ENCODE measurements around the gene MB. TPM values are rescaled to one million over a fixed set of nuclear protein-coding genes. Genes with fewer than 3 reads are reported as not detected.
A peak's percentile ranks its signal among the peaks of the same experiment; 100 is the strongest.

The MB gene
- total and polyA plus RNA-seq, 12 donors = 0.35 to 32.8 (median 2.0) TPM

DNA sequence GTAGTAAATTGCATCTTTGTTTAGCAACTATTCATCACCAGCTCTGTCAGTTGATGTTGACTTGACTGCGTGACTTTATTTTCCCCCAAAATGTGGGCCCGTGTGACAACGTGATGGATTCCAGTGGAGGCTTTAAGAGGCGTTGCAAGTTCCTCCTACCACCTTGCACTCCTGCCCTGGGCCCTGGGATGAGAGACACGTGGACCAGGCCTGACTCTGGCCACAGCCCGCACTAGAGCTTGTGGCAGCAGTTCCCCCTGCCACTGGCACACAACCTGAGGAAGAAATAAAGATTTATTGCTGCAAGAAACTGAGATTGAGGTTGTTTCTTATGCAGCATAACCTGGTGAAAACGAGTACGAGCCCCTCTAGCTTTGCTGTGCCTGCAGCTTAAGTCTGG, 44.6 kb downstream of the MB start:
- no peak overlapping the region for H3K4me3 ChIP-seq
- WGBS, 4 donors = 77 to 83% (median 82%) methylated on average over 6 to 8 of the region's 8 CpGs
- H3K36me3 ChIP-seq (replicated peaks in 1 of 2) = no peaks in the 10 kb centered on the region
- no peaks in the 10 kb centered on the region for H3K27me3 ChIP-seq
- no peak overlapping the region for H3K27ac ChIP-seq
- intact Hi-C loops (cut with DNase I) = no loop called here
- H3K4me1 ChIP-seq (replicated peaks in 1 of 2) = no peaks in the 10 kb centered on the region
- TF ChIP-seq, protein P1, sequence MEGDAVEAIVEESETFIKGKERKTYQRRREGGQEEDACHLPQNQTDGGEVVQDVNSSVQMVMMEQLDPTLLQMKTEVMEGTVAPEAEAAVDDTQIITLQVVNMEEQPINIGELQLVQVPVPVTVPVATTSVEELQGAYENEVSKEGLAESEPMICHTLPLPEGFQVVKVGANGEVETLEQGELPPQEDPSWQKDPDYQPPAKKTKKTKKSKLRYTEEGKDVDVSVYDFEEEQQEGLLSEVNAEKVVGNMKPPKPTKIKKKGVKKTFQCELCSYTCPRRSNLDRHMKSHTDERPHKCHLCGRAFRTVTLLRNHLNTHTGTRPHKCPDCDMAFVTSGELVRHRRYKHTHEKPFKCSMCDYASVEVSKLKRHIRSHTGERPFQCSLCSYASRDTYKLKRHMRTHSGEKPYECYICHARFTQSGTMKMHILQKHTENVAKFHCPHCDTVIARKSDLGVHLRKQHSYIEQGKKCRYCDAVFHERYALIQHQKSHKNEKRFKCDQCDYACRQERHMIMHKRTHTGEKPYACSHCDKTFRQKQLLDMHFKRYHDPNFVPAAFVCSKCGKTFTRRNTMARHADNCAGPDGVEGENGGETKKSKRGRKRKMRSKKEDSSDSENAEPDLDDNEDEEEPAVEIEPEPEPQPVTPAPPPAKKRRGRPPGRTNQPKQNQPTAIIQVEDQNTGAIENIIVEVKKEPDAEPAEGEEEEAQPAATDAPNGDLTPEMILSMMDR (IDR thresholded peaks at IDR 0.05) = no peak
- TF ChIP-seq POLR2A (IDR thresholded peaks at IDR 0.05) = no peak
- H3K9me3 ChIP-seq (replicated peaks in 1 of 3) = no peaks in the 10 kb centered on the region
- DNase-seq = no peak

DNA sequence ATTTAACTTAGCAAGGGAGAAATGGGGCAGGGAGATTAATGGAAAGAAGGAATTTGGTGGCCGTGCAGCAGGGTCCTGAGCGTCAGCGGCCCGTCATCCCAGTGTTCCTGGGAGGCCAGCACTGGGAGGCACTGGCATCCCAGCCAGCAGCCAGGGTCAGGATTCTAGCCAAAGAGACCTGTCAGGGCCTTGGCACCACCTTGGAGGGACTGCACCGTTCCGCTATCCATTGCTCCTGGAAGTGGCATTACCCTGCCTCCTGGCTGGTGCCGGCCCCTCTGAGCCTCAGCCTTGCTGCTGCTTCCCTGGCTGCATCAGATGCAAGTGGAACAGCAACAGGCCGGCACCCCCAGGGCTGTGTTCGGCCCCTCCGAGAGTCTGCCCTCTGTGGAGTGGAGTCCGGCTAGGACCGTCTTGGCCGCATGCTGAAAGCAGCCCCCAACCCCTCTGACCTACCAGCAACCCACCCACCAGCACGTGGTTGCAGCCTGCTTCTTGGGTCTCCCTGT, 46.4 kb downstream of the MB start:
- Histone ChIP-seq H3K4me3 (no peak overlapping the region), H3K27ac (no peak overlapping the region), H3K27me3 (no peaks in the 10 kb centered on the region), H3K36me3 (replicated peaks in 1 of 2) (no peaks in the 10 kb centered on the region), H3K4me1 (replicated peaks in 1 of 2) (no peaks in the 10 kb centered on the region), H3K9me3 (replicated peaks in 1 of 3) (no peaks in the 10 kb centered on the region)
- intact Hi-C loops (cut with DNase I) = no loop called here
- WGBS, 4 donors = 81 to 93% (median 88%) methylated on average over 4 to 14 of the region's 14 CpGs
- TF ChIP-seq POLR2A (IDR thresholded peaks at IDR 0.05) = no peak
- TF ChIP-seq, protein P1 (IDR thresholded peaks at IDR 0.05) = no peak
- no peak for DNase-seq

DNA sequence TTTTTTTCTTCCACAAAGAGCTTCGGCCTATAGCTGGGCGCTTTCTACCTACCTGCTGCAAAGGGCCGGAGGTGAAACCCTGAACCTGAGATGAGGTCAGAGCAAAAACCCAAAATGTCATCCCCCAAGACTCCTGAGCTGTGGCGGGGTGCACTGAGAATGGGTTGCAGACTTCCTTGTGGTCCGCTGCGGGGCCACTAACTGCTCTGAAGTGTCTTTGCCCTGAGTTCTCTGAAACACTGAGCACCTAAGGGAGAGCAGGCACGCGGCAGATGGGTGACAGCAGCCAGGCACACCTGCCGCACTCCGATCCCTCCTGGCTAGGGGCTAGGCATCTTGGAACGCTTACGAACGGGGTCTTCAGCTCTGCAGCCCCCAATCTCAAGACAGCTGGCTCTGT, 47.2 kb downstream of the MB start:
- Histone ChIP-seq H3K36me3 (replicated peaks in 1 of 2) (no peaks in the 10 kb centered on the region), H3K4me1 (replicated peaks in 1 of 2) (no peaks in the 10 kb centered on the region)
- WGBS, 4 donors = 85 to 93% (median 92%) methylated on average over 8 to 13 of the region's 13 CpGs

DNA sequence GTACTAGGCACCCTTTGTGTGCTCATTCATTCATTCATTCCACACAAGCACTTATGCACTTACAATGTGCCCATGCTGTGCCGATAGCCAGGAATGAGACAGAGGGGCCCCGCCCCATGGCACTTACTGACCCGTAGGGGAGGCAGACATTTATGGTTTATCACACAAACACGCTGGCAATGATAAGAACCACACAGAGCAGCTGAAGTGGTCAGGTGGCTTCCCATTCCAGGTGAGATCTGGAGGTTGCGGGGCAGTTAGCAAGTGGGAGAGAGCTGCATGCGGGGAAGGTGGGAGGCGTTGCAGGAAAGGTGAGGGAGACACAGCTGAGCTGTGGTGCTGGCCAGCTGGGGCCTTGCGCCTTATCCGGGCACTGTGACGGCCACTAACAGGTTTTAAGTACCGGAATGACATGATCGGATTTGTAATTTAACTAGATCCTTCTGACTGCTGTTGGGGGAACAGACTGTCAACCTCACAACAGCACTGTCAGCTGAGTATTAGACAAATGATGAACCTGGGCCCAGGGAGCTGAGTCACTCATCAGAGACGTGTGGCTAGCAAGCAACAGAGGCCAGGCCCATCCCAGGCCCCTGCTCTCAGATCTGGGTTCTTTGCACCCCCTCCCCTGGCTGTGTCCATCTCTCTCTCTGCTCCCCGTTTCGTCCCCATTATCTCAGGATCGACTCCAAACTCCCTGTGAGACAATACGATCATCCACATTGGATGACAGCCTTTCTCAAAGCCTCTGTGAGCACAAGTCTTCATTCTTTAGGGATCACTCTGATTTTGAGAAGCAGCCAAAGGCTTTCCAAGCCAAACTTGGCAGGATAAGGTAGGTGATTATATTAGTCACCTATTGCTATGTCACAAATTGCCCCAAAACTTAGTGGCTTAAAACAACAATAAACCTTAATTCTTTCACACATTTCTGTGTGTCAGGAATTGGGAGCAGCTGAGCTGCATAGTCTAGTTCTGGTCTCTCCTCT, 48.1 kb downstream of the MB start:
- intact Hi-C loops (cut with DNase I) = no loop called here
- TF ChIP-seq, protein P1 (IDR thresholded peaks at IDR 0.05) = no peak
- no peak for TF ChIP-seq POLR2A (IDR thresholded peaks at IDR 0.05)
- Histone ChIP-seq H3K36me3 (replicated peaks in 1 of 2) (no peaks in the 10 kb centered on the region), H3K9me3 (replicated peaks in 1 of 3) (no peaks in the 10 kb centered on the region), H3K27ac (no peak overlapping the region), H3K27me3 (no peaks in the 10 kb centered on the region), H3K4me3 (no peak overlapping the region), H3K4me1 (replicated peaks in 1 of 2) (no peaks in the 10 kb centered on the region)
- 77 to 83% (median 81%) methylated on average over 17 of the region's 17 CpGs for WGBS, 4 donors
- peak in 1 of 7 donors; percentile 33 for DNase-seq

More for the DNA sequence above, 47.2 kb downstream of the MB start:
- no peak for DNase-seq
- H3K27me3 ChIP-seq = no peaks in the 10 kb centered on the region
- intact Hi-C loops (cut with DNase I) = no loop called here
- H3K4me3 ChIP-seq = no peak overlapping the region
- H3K27ac ChIP-seq = no peak overlapping the region
- TF ChIP-seq, protein P1 (IDR thresholded peaks at IDR 0.05) = no peak
- no peak for TF ChIP-seq POLR2A (IDR thresholded peaks at IDR 0.05)
- H3K9me3 ChIP-seq (replicated peaks in 1 of 3) = no peaks in the 10 kb centered on the region
